H1 (cell line): Measurements from ENCODE around the gene CEMP1. TPM values are rescaled to one million over a fixed set of nuclear protein-coding genes. Genes with fewer than 3 reads are reported as not detected.
A peak's percentile ranks its signal among the peaks of the same experiment; 100 is the strongest.

Experiments used
- CTCF ChIA-PET: fragments of 300-600 bp; sonication (Branson Sonifier 250); formaldehyde crosslinking; loops from one replicate; lab custom pipeline; 2021; ENCODE audit not compliant: partially characterized antibody; lab: Charles Lee
- POLR2A ChIA-PET: fragments of 300-600 bp; sonication (Branson Sonifier 250); formaldehyde crosslinking; loops from one replicate; lab custom pipeline; 2021; ENCODE audit warnings: inconsistent platforms; ENCODE audit not compliant: partially characterized antibody; lab: Charles Lee
- DNase-seq, 2 experiments: peaks; one replicate each; pipeline versions ENCODE4 v3.0.0 to v3.0.0-alpha.2; 2010 to 2022; ENCODE audit warnings: low spot score in 2 of 2, low read depth in 1 of 2, mixed read lengths in 1 of 2
- FAIRE-seq: peaks from 2 replicates; lab custom pipeline; 2011; peaks lifted over from hg19 to GRCh38; lab: Jason Lieb, UNC
- H2AFZ ChIP-seq: 2 replicates; pipeline ENCODE4 v1.8.1; 2012; ENCODE audit warnings: low read length, inconsistent platforms
- H2AK5ac ChIP-seq: 2 replicates; pipeline ENCODE4 v1.6.1; 2013; ENCODE audit warnings: low read depth, low read length
- H2BK120ac ChIP-seq: replicated peaks from 2 replicates; pipeline ENCODE3; 2013; ENCODE audit warnings: low read depth, low read length, inconsistent platforms
- H2BK12ac ChIP-seq: 2 replicates; pipeline ENCODE4 v1.6.1; 2013; ENCODE audit warnings: low read depth, low read length
- H2BK15ac ChIP-seq: 2 replicates; pipeline ENCODE4 v1.6.1; 2013; ENCODE audit warnings: low read length
- H2BK20ac ChIP-seq: 2 replicates; pipeline ENCODE4 v1.6.1; 2013; ENCODE audit warnings: low read length
- H2BK5ac ChIP-seq: 2 replicates; pipeline ENCODE4 v1.6.1; 2013; ENCODE audit warnings: low read depth, low read length
- H3K14ac ChIP-seq: 2 replicates; pipeline ENCODE4 v1.6.1; 2013; ENCODE audit warnings: inconsistent platforms; ENCODE audit not compliant: insufficient read length
- H3K18ac ChIP-seq: 2 replicates; pipeline ENCODE4 v1.6.1; 2013; ENCODE audit warnings: low read length; ENCODE audit errors: extremely low read depth
- H3K23ac ChIP-seq: 2 replicates; pipeline ENCODE4 v1.6.1; 2013; ENCODE audit warnings: inconsistent platforms; ENCODE audit not compliant: insufficient read length
- H3K23me2 ChIP-seq: 2 replicates; pipeline ENCODE4 v1.6.1; 2013; ENCODE audit warnings: low read depth, low read length
- H3K27ac ChIP-seq: 2 replicates; pipeline ENCODE4 v1.6.1; 2011; ENCODE audit warnings: low read depth, low read length, inconsistent platforms
- H3K27me3 ChIP-seq, 4 experiments: replicated peaks in 1 of 4; 1 replicate in 1 of 4; 2 replicates in 3 of 4; pipeline versions ENCODE4 v1.6.1 to v1.8.1; 2011 to 2013; ENCODE audit warnings: low read length in 3 of 4, mild to moderate bottlenecking in 3 of 4, inconsistent platforms in 2 of 4, mixed read lengths in 2 of 4, moderate library complexity in 1 of 4; ENCODE audit not compliant: control insufficient read depth in 3 of 4, insufficient read depth in 3 of 4; ENCODE audit errors: extremely low read depth in 1 of 4
- H3K36me3 ChIP-seq, 4 experiments: 2 replicates each; pipeline versions ENCODE4 v1.6.1 to v1.8.1; 2011 to 2013; ENCODE audit warnings: mild to moderate bottlenecking in 4 of 4, low read length in 3 of 4, moderate library complexity in 2 of 4, control low read depth in 1 of 4, inconsistent platforms in 1 of 4; ENCODE audit not compliant: insufficient read depth in 4 of 4, control insufficient read depth in 2 of 4
- H3K4ac ChIP-seq: replicated peaks from 2 replicates; pipeline ENCODE3; 2013; ENCODE audit warnings: low read length, low read depth, mixed read lengths, inconsistent platforms; ENCODE audit not compliant: insufficient read length
- H3K4me1 ChIP-seq, 4 experiments: replicated peaks in 1 of 4; 1 replicate in 1 of 4; 2 replicates in 3 of 4; pipeline versions ENCODE4 v1.6.1 to v1.8.1; 2011 to 2013; ENCODE audit warnings: low read length in 3 of 4, inconsistent platforms in 2 of 4, mixed read lengths in 1 of 4; ENCODE audit not compliant: insufficient read depth in 4 of 4, control insufficient read depth in 3 of 4
- H3K4me2 ChIP-seq, 2 experiments: 2 replicates each; pipeline versions ENCODE4 v1.6.1 to v1.8.1; 2011 to 2013; ENCODE audit warnings: low read depth in 2 of 2, low read length in 2 of 2, control low read depth in 1 of 2, inconsistent platforms in 1 of 2, mild to moderate bottlenecking in 1 of 2; ENCODE audit not compliant: insufficient read depth in 1 of 2
- H3K4me3 ChIP-seq, 4 experiments: fragments of 200-600, 300-600 bp in 1 of 4; sonication (generic), shearing (Covaris generic), sonication (Bioruptor Twin) in 1 of 4; 2 replicates each; pipeline versions ENCODE4 v1.5.1 to v1.8.1; 2011 to 2016; ENCODE audit warnings: low read length in 4 of 4, low read depth in 3 of 4, control low read depth in 2 of 4, inconsistent platforms in 2 of 4, mild to moderate bottlenecking in 2 of 4, mixed read lengths in 1 of 4, moderate library complexity in 1 of 4; ENCODE audit not compliant: insufficient read depth in 2 of 4; ENCODE audit errors: extremely low read depth in 1 of 4
- H3K56ac ChIP-seq: replicated peaks from 2 replicates; pipeline ENCODE3; 2013; ENCODE audit warnings: low read depth, mild to moderate bottlenecking, mixed read lengths, low read length, inconsistent platforms; ENCODE audit not compliant: insufficient read length
- H3K79me1 ChIP-seq: 2 replicates; pipeline ENCODE4 v1.6.1; 2013; ENCODE audit warnings: low read depth, low read length, control low read depth
- H3K79me2 ChIP-seq, 2 experiments: 2 replicates each; pipeline versions ENCODE4 v1.6.1 to v1.8.1; 2012 to 2013; ENCODE audit warnings: low read length in 2 of 2, mild to moderate bottlenecking in 2 of 2, inconsistent platforms in 1 of 2; ENCODE audit not compliant: insufficient read depth in 2 of 2, control insufficient read depth in 1 of 2
- H3K9ac ChIP-seq, 4 experiments: replicated peaks in 1 of 4; 1 replicate in 1 of 4; 2 replicates in 3 of 4; pipeline versions ENCODE4 v1.6.1 to v1.8.1; 2011 to 2013; ENCODE audit warnings: low read depth in 3 of 4, low read length in 3 of 4, control low read depth in 2 of 4, mild to moderate bottlenecking in 2 of 4, moderate library complexity in 2 of 4, inconsistent platforms in 1 of 4; ENCODE audit errors: extremely low read depth in 1 of 4
- H3K9me3 ChIP-seq, 2 experiments: 2 replicates each; pipeline versions ENCODE4 v1.6.1 to v1.8.1; 2012 to 2013; ENCODE audit warnings: mild to moderate bottlenecking in 2 of 2, moderate library complexity in 2 of 2, control low read depth in 1 of 2, inconsistent platforms in 1 of 2, low read depth in 1 of 2, low read length in 1 of 2, mixed read lengths in 1 of 2; ENCODE audit not compliant: insufficient read depth in 2 of 2
- H4K20me1 ChIP-seq, 2 experiments: replicated peaks in 1 of 2; 2 replicates each; pipeline versions ENCODE3 to v1.8.1; 2011 to 2013; ENCODE audit warnings: inconsistent platforms in 2 of 2, low read length in 2 of 2, mild to moderate bottlenecking in 1 of 2; ENCODE audit not compliant: insufficient read depth in 2 of 2, control insufficient read depth in 1 of 2
- H4K5ac ChIP-seq: 2 replicates; pipeline ENCODE4 v1.6.1; 2013; ENCODE audit warnings: low read length, low read depth, mixed read lengths, inconsistent platforms; ENCODE audit not compliant: insufficient read length
- H4K8ac ChIP-seq: 2 replicates; pipeline ENCODE4 v1.8.0; 2013; ENCODE audit warnings: mild to moderate bottlenecking, moderate library complexity, low read length, inconsistent platforms; ENCODE audit not compliant: insufficient read depth; ENCODE audit errors: extremely low read depth
- H4K91ac ChIP-seq: replicated peaks from 2 replicates; pipeline ENCODE3; 2013; ENCODE audit warnings: low read length, mixed read lengths, inconsistent platforms; ENCODE audit not compliant: insufficient read length
- CHD2 ChIP-seq: IDR thresholded peaks from 2 replicates; pipeline ENCODE4 v1.6.1; 2012; ENCODE audit warnings: low read length, improper control_type of control experiment
- GABPA ChIP-seq: IDR thresholded peaks from 2 replicates; pipeline ENCODE4 v1.6.1; 2011; ENCODE audit warnings: mild to moderate bottlenecking, low read length, moderate library complexity, borderline replicate concordance; ENCODE audit not compliant: insufficient read depth
- JUN ChIP-seq: IDR thresholded peaks from 2 replicates; pipeline ENCODE4 v1.6.1; 2011; ENCODE audit warnings: low read depth, mild to moderate bottlenecking, improper control_type of control experiment, low read length
- NANOG ChIP-seq: IDR thresholded peaks from 2 replicates; pipeline ENCODE4 v1.6.1; 2011; ENCODE audit warnings: low read length, low read depth, mild to moderate bottlenecking, inconsistent platforms; ENCODE audit not compliant: insufficient read depth, poor library complexity, severe bottlenecking
- RNF2 ChIP-seq: fragments of 200-900, 300-1000 bp; sonication (generic); IDR thresholded peaks from 2 replicates; pipeline ENCODE4 v1.7.1; 2016; ENCODE audit warnings: borderline replicate concordance, low read depth, mild to moderate bottlenecking, antibody characterized with exemption, low read length; ENCODE audit not compliant: poor library complexity, severe bottlenecking; ENCODE audit errors: missing control alignments
- SIRT6 ChIP-seq: IDR thresholded peaks from one replicate; pipeline ENCODE4 v1.7.1; 2012; ENCODE audit warnings: low read length, inconsistent platforms
- SP1 ChIP-seq: IDR thresholded peaks from 2 replicates; pipeline ENCODE4 v1.6.1; 2011; ENCODE audit warnings: low read depth, low read length
- TBP ChIP-seq: IDR thresholded peaks from 2 replicates; pipeline ENCODE4 v1.6.1; 2011; ENCODE audit warnings: low read depth, low read length, improper control_type of control experiment
- TCF12 ChIP-seq: IDR thresholded peaks from 2 replicates; pipeline ENCODE4 v1.6.1; 2011; ENCODE audit warnings: low read depth, mild to moderate bottlenecking, low read length
- WGBS, 2 experiments: shearing (Covaris generic) in 1 of 2; methylation state at CpG; one replicate each; pipeline versions ENCODE4 v1.1.6 to v1.1.7; 2013 to 2015; ENCODE audit warnings: low lambda C conversion rate in 2 of 2, mixed read lengths in 2 of 2, inconsistent platforms in 1 of 2, low coverage in 1 of 2, missing lambda C conversion rate in 1 of 2; ENCODE audit not compliant: insufficient replicate concordance in 2 of 2, insufficient coverage in 1 of 2, insufficient read length in 1 of 2; ENCODE audit errors: extremely low coverage in 1 of 2, missing lambda C conversion rate in 1 of 2; 5-methylcytosine and 5-hydroxymethylcytosine counted together
- polyA plus RNA-seq, 7 experiments: library from polyadenylated mRNA; depleted of rRNA in 3 of 7; stranded (reverse) in 5 of 7; unstranded in 2 of 7; fragments of >200 nt in 5 of 7; fragments of 200-250 nt in 2 of 7; gene quantifications; 1 replicate in 5 of 7; 2 replicates in 1 of 7; 4 replicates in 1 of 7; pipeline versions ENCODE4 v1.2.1 to v1.2.3, GENCODE V29; 2011 to 2013; ENCODE audit warnings: missing spikeins in 2 of 7, mixed read lengths in 2 of 7
- total RNA-seq: library from RNA; stranded (reverse); fragmentation: NEBNext Ultra II Directional; extraction: Animal tissue kit (Norgen Biotek cat#: 25700); gene quantifications from 2 replicates; pipeline ENCODE4 v1.2.1, GENCODE V29; 2021

Gene CEMP1
- total and polyA plus RNA-seq, 2 of the 8 experiments (the other 6 are each of a cell fraction or from before 2014, with no cell fraction given) = not detected

DNA sequence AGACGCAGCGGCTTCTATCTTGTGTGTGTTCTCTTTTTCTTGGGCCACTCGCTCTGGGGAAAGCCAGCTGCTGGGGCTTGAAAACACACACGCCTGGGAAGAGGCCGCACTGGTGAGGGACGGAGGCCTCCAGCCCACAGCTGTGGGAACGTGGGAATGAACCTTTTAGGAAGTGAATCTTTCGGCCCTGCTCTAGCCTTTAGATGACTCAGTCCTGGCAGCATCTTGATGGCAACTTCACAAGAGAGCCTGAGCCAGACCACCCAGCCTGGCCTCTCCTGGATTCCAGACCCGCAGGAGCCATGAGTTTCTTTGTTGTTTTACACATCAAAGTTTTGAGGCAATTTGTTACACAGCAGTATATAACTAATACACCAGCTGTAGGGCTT is 4.4 kb upstream of the CEMP1 start:
- CTCF ChIA-PET = interaction anchor here (1.0 kb wide), 2 partner anchors 17 to 20 kb away, joined by 3 read pairs; no protein-coding TSS in a partner anchor
- WGBS, 2 experiments = 93% methylated on average over 9 of the region's 9 CpGs; no CpG with 5 or more reads in 1 of the 2 experiments

More for the DNA sequence above, 4.4 kb upstream of the CEMP1 start:
- H3K4me1 ChIP-seq = peaks cover 0 to 11% (median 7%) of the 10 kb centered on the region in 4 experiments; a peak in 4 of 7 replicates
- TF ChIP-seq CHD2 (no peak), TCF12 (no peak), JUN (no peak), GABPA (no peak), TBP (no peak), SP1 (no peak), RNF2 (no peak), NANOG (no peak), SIRT6 (no peak)
- H4K20me1 ChIP-seq = peaks cover 0 to 7% of the 10 kb centered on the region in 2 experiments
- no peak overlapping the region for H2AFZ ChIP-seq
- H2BK12ac ChIP-seq = peak overlapping the region; percentile 75; the same call in 1 of the 2 replicates
- no peak overlapping the region for H3K56ac ChIP-seq
- H3K9me3 ChIP-seq = no peaks in the 10 kb centered on the region
- H2BK15ac ChIP-seq = peak overlapping the region; percentile 100; the same call in 1 of the 2 replicates
- no peak overlapping the region for H3K18ac ChIP-seq
- no peak overlapping the region for H2BK5ac ChIP-seq
- no peak overlapping the region for H3K14ac ChIP-seq
- H3K4me3 ChIP-seq = no peak overlapping the region
- no peak overlapping the region for H4K8ac ChIP-seq
- H3K79me1 ChIP-seq = no peaks in the 10 kb centered on the region
- no peak overlapping the region for H3K4ac ChIP-seq
- no peak overlapping the region for H4K91ac ChIP-seq
- peaks cover 0 to 14% of the 10 kb centered on the region in 2 experiments; a peak in 2 of 4 replicates for H3K79me2 ChIP-seq
- no peaks in the 10 kb centered on the region for H3K27me3 ChIP-seq
- H3K23me2 ChIP-seq = peaks cover 14% of the 10 kb centered on the region
- FAIRE-seq (no peak), DNase-seq (no peak)
- H2AK5ac ChIP-seq = 0 out of 2 replicates have a peak overlapping the region, but pooled peaks have one; percentile 16
- no peak overlapping the region for H2BK20ac ChIP-seq
- no peaks in the 10 kb centered on the region for H3K36me3 ChIP-seq
- no peak overlapping the region for H3K23ac ChIP-seq
- H4K5ac ChIP-seq = no peak overlapping the region
- no peak overlapping the region for H3K27ac ChIP-seq
- POLR2A ChIA-PET = interaction anchor here (1.1 to 5.4 kb wide), 3 partner anchors 11 to 24 kb away, joined by 3 to 44 read pairs (median 7); partner anchors contain the start of gene ATP6V0C
- H3K4me2 ChIP-seq = no peak overlapping the region
- no peak overlapping the region for H2BK120ac ChIP-seq
- H3K9ac ChIP-seq = no peak overlapping the region
